ENCODE results near the gene BCAP31. TPM values are rescaled to one million over a fixed set of nuclear protein-coding genes. Genes with fewer than 3 reads are reported as not detected.

BCAP31 gene
- total and polyA plus RNA-seq, 2 of the 13 experiments (the other 11 are each of a cell fraction or from before 2014, with no cell fraction given): 139 to 178 TPM

GRCh38 chrX:153724252-153725038 lies at the start of gene BCAP31, which contains the start of gene ABCD1 (continued):
- TF ChIP-seq GMEB2 (CRISPR knock-in tag; IDR thresholded peaks at IDR 0.05; ENCODE audit: low read depth): no peak
- peak; percentile 10; the same call in 1 of the 2 replicates for TF ChIP-seq NR2F6 (IDR thresholded peaks at IDR 0.05)
- no peak for TF ChIP-seq NR2F6 (CRISPR knock-in tag; IDR thresholded peaks at IDR 0.05)
- TF ChIP-seq TP53 (CRISPR knock-in tag; conservative IDR thresholded peaks at IDR 0.05): no peak
- no peak for TF ChIP-seq ZNF546 (CRISPR knock-in tag; conservative IDR thresholded peaks at IDR 0.05)
- no peak for TF ChIP-seq NFAT5 (CRISPR knock-in tag; IDR thresholded peaks at IDR 0.05)
- TF ChIP-seq ZNF609 (CRISPR knock-in tag; IDR thresholded peaks at IDR 0.05; ENCODE audit: borderline replicate concordance): peak; percentile 31; the same call in 1 of the 2 replicates
- no peak for TF ChIP-seq MIXL1 (CRISPR knock-in tag; IDR thresholded peaks at IDR 0.05)
- 0 out of 2 replicates have a peak, but pooled peaks have one; percentile 21 for TF ChIP-seq ZBTB26 (CRISPR knock-in tag; IDR thresholded peaks at IDR 0.05; ENCODE audit: borderline replicate concordance)
- no peak for TF ChIP-seq ZNF652 (CRISPR knock-in tag; IDR thresholded peaks at IDR 0.05; ENCODE audit: borderline replicate concordance, low read depth)
- 0 out of 2 replicates have a peak, but pooled peaks have one; percentile 55 for TF ChIP-seq KLF6 (CRISPR knock-in tag; IDR thresholded peaks at IDR 0.05)
- no peak for TF ChIP-seq CBX1 (IDR thresholded peaks at IDR 0.05; ENCODE audit: low read depth)

Data from HepG2 (cell line).